NCI-H2196 (cell line): ENCODE measurements around the gene EIPR1.
A peak's percentile ranks its signal among the peaks of the same experiment; 100 is the strongest.
"Not testable (repeated sequence)": the region's sequence is repeated elsewhere in the genome, so short reads cannot be mapped to it uniquely, and the experiment has no call there.

Source experiments
- DNase-seq: peaks from one replicate; lab custom pipeline; 2025; ENCODE audit not compliant: unreplicated experiment; lab: John Stamatoyannopoulos, UW

EIPR1 gene

DNA sequence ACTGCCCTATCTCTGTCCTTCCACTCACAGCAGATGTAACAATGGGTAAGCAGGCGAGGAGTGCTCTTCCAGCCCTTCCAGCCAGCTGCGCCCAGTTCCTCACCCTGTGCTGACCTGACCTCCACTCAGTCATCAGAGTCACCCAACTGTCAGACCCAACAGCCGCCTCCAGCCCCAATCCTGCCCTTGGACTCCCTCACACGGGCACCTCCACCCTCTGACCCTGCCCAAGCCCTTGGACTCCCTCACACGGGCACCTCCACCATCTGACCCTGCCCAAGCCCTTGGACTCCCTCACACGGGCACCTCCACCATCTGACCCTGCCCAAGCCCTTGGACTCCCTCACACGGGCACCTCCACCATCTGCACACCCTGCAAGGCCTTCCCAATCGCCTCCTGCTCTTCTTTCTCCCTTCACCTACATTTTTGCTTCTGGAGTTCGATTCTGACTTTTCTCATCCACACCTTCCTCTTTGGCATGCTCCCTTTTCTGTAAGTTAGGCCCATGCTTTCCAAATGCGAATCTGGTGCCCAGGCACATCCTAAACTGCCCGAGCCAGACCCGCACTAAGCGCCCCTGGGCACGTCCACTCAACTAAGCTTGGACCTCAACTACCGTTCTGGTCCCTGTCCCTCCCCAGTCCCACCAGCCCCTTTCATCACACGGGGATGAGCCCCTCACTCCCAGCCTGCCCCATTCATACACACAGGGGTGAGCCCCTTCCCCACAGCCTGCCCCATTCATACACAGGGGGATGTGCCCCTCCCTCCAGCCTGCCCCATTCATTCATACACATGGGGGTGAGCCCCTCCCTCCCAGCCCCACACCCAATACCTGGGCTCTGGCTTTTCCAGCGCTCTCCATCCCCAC lies 15.9 kb downstream of the EIPR1 start:
- no peak for DNase-seq

DNA sequence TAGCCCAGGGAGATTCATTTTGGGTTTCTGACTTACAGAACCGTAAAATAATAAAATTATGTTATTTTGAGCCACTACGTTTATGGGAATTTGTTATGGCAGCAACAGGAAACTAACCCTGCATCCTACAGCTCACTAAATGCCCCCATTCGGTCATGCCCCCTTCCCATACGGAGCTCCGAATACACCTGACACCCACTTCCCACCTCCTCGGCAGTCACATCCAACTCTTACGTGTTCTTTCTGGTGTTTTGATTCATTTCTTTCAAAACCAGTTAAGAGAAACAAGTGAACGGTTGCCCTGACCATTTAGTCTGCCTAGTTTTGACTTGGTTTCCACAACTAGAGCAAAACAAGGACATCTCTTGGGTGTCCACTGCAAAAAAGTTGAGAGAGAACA lies 19.7 kb downstream of the EIPR1 start:
- DNase-seq = no peak

DNA sequence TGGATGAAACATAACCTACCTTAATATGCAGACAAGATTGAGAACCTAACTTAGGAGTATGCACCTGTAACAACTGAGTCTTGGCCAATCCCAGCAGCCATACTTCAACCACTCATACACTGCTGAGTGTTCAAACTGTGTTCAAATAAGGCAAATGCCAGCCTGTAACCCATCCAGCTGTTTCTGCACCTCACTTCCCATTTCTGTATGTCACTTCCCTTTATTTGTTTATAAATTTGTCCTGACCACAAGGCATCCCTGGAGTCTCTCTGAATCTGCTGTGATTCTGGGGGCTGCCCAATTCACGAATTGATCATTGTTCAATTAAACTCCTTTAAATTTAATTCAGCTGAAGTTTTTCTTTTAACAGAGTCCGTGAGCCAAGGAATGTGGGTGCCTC lies 20.2 kb downstream of the EIPR1 start:
- not testable (repeated sequence) for DNase-seq

DNA sequence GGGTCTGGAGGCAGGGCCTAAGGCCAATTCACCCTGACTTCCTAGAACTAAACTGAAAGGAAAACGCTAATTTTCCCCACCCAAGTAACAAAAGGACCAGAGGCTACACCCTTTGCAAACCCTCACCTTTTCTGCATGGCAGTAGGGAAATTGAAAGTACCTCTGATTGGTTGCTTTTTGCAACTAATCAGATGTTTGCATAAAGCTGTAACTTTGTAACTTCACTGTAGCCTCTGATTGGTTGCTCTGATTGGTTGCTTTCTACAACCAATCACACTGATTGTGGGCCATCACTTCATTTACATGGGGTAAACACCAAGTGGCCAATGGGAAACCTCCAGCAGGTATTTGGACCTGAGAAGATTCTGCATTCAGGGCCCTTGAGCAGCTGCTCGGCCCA lies 20.8 kb downstream of the EIPR1 start:
- DNase-seq = peak; percentile 89

DNA sequence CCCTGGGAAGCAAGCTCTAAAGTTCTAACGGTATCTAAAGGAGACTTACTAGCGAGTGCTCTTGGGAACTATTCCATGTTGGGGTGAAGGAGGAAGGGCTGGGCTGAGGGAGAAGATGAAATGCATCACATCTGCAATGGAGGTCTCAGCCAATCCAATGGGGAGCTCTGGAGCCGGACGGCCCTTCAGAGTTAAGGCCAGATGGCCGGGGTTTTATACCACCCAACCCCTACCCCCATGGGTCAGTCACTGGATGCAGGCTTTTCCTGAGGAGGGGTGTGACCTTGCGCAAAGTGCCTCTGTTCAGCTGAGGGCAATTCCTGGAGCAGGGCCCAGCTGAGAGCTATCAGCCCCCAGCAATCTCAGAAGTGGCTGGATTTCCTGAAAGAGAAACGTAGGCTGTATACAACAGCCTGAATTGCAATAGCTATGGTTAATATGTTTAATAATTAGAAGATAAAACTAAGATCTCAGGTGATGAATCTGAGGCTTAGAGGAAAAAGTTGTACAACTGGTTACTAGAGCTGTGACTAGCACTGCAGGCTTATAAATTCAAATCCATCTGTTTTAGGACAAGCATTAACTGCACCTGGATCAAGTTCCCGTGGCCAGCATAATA lies 21.6 kb downstream of the EIPR1 start:
- DNase-seq = no peak

DNA sequence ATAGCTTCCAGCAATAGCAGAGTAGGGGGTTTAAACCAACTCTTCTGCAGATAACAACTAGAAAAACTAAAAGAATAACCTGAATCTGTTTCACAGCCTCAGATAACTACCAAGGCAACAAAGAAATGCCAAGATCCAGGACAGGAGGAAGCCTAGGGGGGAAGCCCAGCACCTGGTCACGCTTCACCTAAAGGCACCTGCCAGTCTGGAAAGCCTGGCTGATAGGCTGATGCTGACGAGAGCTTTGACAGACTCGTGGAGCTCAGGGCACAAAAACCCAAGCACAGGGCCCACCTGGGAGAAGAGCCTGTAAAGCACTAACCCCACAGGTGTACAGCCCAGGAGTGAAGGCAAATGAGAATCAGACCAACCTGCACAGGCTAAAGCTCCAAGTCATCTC lies 22.6 kb downstream of the EIPR1 start:
- DNase-seq = no peak

DNA sequence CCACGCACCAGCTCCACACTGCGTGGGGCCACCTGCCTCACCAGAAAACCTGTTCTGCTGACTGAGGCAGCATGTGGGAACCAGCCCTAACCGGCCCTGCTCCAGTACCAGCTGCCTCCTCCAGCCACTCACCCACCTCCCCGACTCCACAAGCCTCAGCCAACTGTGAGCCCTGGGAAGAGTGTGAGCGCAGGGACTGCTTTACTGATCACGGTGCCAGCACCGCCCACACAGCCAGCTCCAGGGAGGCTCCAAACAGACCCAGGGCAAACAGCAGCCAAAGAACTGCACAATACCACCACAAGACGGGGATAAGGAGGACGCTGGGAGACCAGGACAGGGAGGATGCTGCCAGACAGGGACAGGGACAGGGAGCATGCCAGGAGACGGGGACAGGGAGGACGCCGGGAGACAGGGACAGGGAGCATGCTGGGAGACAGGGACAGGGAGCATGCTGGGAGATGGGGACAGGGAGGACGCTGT lies 28.4 kb downstream of the EIPR1 start:
- DNase-seq = peak; percentile 16

DNA sequence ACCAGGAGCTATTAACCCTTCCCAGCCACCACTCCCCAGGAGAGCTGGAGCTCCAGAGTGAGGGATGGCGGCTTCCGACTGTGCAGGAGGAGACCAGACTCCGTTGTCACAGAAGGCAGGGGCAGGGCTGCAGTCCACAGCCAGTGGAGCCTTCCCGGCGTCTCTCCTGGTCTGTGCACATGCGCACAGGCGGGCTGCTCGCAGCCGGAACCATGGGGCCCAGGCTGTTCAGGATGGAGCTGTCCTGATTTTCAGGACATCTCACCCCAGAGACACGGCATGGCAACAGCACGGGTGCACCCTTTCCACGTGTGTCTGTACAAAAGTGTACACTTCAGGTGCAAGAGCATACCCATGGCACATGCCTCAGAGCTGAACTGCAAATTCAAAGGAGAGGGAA lies 28.9 kb downstream of the EIPR1 start:
- DNase-seq = no peak

DNA sequence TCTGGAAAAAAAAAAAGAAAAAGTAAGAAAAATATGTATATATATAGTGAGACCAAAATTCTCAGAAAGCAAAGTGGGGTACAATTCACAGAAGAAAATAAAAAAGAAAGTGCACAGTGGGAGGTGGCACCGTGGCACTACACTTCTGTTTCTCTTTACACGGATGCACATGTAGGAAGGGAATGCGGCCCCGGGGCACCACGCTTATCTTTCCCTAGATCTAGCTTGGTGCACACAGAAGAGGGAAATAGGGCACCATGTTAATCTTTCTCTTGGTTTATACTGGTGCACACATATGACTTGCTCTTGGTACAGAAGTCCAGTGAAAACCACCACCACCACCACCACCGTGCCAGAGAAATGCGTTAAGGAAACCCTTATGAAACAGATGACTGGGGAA lies 32.0 kb downstream of the EIPR1 start:
- DNase-seq = no peak

DNA sequence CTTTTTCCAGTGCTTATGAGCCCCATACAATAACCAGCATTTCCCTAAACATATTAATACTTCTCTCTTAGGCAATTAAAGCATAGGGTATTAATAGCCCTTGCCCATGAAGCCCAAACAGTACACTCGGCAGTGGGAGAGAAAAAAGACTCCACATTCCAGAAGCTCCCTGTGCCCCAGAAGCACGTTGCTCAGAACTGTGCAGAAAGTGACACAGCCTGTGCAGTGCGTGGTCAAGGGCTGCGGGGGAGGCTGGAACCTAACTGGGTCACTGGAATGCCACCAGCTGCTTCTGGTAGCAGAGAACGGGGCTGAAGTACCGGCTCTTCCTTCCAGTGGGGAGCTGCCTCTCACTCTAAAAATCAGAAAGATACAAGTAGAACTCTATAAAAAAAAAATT lies 32.7 kb downstream of the EIPR1 start:
- no peak for DNase-seq

DNA sequence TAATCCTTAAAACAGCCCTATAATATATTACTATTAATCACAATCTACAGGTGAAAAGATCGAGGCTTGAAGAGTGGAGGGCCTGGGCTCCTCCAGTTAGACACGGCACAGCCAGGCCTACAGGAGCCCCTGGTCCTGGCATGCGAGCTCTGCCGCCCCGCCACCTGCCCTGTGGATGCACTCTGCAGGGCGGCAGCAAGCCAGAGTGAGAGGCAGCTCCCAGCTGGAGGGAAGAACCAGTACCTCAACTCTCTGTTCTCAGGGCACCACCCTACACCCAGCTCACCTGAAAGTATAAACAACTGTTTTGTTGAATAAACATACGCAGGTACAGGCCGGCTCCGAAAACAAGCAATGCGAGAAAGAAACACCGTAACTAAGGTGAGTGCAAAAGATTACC lies 34.6 kb downstream of the EIPR1 start:
- DNase-seq = no peak

DNA sequence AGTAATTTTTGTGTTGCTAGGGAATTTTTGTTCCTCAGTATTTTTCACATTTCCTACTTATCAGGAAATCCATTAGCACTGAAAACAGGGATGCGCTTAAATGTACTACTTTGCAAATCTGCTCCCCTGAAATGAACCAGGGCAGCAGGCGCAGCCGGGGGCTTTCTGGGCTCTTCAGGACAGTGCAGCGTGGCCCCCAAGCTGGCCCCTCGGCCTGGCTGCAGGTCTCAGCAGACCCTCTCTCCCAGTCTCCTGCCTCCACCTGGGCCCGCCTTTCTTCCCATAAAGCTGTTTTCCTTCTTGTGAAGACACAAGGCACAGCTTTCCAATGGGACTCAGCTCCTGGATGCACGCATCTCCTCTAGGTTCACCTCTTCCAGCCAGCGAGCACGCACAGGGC lies 35.3 kb downstream of the EIPR1 start:
- no peak for DNase-seq

DNA sequence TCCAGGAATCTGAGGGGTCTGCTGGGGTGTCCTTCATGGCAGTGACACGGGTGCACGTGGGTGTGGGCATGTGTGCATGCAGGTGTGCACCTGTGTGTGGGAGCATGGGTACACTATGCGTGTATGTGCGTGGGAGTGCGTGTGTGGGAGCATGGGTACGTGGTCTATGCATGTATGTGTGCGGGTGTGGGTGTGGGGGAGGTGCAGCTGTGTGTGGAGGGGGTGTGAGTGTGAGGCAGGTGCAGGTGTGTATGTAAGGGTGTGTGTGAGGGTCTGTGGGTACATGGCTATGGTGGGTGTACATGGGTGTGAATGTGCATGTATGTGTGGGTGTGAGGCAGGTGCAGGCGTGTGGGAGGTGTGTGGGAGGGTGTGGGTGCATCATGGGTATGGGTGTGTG lies 36.3 kb downstream of the EIPR1 start:
- no peak for DNase-seq

DNA sequence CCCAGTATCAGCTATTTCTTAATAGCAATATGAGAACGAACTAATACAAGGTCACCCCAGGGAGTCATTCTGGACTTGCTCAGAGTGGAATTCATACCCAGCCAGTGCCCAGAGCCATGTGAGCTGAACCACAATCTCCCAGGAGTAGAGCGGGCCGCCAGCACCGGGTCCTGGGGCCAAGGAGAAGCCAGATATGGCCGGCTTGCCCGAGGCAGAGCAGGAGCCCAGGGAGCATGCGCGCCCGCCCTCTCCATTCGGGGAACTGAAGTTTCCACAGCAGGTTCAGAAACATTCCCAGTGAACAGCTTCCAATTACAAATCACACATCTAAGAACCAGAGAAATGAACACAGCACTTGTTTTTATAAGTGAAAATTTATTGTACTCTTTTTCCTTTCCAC lies 37.5 kb downstream of the EIPR1 start:
- DNase-seq = no peak

DNA sequence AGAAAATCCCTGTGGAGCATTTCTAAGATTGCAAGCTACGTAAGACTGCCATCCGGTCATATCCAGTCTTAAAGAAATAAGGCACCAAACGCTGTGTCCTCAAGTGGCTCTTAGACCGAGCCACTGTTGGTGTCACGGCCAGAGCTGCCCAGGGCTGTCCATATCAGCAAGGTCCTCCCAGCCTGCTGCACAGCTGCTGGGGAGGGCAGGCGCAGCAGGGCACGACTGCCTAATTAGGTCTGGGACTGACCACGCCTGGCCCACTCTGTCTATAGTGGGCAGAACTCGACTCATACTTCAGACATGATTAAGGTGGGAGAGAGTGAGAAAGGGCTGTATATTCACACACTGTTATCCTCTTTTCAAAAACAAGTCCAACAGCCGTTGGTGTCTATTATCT lies 39.3 kb downstream of the EIPR1 start:
- no peak for DNase-seq

DNA sequence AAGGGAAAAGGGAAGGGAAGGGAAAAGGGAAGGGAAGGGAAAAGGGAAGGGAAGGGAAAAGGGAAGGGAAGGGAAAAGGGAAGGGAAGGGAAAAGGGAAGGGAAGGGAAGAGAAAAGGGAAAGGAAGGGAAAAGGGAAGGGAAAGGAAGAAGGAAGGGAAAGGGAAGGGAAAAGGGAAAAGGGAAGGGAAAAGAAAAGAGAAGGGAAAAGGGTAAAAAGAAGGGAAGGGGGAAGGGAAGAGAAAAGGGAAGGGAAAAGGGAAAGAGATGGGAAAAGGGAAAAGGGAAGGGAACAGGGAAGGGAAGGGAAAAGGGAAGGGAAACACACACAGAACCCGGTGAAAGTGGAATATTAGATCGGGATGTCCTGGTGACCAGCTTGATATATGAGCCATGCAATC lies 40.8 kb downstream of the EIPR1 start:
- DNase-seq = no peak

DNA sequence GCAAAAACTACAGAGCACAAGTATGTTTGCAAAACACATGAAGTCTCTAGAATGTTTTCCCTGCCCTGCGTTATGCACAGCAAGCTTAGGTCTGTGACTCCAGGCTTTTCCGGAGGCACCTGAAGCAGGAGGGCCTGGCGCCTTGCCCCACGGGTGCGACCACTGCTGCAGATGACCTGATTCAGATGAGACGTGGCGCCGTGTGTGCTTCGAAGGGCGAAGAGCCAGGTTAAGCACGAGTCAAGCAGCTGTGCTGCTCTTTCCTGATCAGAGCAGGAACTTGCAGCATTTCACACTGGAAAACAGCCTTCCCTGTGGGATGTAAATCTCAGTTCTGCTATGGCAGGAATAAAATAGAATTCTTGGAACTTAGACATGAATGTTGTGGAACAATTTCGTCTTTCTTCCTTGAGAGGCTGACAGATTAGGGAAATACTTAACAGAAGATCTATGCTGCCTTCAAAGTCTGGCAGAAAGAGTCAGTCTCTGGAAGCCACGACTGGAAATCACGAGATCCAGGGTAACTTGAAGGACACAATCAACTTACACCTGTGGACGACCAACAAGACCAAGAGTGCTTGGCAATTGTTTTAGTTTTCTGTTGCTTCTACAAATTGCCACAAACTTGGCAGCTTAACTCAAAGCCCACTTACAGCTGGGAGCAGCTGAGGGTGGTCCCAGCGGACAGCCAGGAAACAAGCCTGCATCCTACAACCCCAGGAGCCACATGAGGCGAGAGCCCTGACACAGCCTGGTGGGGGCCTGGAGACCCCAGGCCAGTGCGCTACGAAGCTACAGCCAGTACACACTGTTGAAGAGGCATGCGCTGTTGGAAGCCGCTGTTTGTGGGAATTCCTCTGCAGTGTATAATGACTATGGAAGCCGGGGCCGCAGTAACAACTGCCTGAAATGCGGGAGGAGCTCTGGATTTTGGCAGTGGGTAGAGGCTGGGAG lies 42.9 kb downstream of the EIPR1 start:
- no peak for DNase-seq

DNA sequence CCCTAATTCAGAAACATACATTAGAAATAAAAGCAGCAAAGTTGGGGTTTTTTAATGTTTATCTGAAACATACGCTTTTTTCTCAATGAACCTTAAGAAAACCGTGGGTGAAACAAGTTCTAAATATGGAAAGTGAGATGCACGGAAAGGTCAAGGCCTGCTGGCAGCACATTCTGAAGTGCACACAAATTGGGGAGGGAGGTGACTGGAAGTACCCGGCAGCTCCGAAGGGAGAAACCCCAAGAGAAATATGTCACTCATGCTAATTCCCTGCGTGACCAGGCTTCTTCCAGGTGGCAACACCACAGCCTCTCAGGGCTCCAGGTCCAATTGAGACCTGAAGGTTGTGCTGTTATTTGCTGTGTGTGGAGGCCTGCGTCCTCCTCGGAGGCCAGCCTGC lies 45.5 kb downstream of the EIPR1 start:
- no peak for DNase-seq

DNA sequence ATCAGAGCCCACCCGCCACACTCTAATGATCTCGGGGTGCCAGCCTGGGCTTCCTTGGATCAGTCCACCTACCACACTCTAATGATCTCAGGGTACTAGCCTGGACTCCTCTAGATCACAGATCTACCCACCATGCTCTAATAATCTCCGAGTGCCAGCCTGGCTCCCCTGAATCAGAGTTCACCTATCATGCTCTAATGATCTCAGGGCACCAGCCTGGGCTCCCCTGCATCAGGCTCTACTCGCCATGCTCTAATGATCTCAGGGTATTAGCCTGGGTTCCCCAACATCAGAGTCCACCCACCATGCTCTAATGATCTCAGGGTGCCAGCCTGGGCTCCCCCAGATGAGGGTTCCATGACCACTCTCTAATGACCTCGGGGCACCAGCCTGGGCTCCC lies 48.1 kb downstream of the EIPR1 start:
- no peak for DNase-seq

DNA sequence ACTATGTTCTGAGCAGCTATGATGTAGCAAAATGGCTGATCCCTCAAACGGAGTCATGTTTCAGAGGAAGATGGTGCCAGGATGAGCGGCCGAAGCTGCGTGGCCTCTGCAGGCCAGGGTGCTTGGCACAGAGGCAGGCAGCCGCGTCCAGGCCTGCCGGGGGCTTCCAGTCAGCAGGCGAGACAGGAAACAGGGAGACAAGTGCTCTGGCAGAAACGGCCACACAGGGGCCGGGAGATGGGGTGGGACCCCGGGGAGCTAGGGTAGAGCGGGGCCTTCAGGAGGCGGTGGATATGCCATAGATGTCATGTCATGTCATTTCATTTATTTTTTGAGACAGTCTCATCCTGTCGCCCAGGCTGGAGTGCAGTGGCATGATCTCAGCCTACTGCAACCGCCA lies 50.7 kb downstream of the EIPR1 start:
- no peak for DNase-seq

DNA sequence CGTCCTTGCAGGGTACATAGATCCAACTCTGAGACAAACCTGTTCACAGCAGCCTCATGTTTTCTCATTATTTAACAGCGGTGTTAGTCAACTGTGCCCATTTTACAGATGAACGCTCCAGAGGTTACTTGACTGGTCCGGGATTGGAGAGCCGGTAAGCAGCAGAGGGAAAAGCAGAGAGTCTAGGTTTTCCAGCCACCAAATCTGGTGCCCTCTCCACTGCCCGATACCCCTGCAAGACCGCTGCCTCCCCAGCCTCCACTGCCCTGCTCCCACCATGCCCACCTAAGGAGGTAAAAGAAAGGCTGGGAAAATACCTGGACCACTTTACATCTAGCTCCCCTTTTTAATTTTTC lies 51.5 kb downstream of the EIPR1 start:
- no peak for DNase-seq
